IPS-NIHi11 (cell line): ENCODE results near the gene ABCB8.

Experiments used
- DNase-seq: peaks from one replicate; pipeline ENCODE4 v3.0.0; 2012; ENCODE audit warnings: mixed read lengths, low spot score

The ABCB8 gene

DNA sequence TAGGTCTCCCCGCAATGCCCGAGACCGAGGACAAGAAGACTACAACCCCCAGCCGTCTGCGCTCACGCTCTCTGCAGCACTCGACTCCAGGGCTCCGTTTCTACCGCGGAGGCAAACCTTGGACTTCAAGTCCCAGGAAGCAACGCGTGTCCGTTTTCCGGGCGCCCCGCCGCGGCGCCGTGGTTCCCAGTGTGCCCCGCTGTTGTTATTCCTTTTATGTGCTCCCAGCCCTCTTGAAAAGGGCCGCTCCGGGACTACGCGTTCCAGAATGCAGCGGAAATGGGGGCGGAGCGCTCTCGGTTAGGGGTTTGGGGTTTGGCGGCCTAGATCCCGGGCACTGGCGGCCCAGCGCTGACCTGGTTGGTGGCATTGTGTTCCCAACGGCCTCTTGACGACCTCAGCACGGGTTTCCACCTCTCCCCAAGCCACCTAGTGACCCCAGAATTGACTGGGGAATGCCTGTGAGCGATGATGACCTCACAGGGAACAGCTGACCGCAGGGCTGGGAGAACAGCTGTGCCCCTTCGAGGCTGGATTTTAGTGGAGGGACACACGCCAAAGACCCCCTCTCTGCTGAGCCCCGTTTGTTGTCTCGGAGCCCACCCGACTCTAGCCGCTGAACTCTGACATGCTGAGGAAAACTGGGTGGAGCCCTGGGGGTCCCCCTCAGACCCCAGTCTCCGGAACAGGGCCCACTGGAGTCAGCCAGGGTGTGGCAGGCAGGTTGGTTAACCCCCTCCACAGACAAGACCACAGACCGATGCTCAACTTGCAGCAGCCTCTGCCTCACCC is 29.9 kb downstream of the ABCB8 start:
- peak; percentile 95 for DNase-seq

DNA sequence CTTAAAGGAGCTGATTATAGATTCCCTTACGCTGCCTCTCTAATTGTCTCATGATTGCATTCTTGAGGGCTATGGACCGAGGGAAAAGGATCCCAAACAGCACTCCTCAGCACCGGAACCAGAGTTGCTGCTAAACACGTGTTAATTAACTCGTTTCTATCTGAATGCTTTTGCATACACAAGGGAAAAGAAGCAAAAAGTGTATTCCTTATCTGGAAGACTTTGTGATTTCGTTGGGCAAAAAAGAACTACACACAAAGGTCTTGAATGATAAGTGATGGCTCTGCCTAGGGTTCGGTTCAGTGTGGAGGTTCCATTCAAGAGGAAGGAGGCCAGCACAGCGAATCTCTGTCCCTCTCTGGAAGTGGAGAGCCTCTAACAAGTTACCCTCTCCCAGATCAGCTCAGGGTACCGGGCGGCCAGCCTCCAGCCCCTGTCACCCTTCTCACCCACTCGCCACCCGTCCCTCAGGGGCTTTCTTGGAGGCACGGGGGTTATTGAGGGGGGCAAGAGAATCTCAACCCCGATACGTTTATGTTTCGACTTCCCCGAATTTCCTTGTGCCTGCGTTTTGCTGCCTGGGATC is 30.6 kb downstream of the ABCB8 start:
- no peak for DNase-seq

DNA sequence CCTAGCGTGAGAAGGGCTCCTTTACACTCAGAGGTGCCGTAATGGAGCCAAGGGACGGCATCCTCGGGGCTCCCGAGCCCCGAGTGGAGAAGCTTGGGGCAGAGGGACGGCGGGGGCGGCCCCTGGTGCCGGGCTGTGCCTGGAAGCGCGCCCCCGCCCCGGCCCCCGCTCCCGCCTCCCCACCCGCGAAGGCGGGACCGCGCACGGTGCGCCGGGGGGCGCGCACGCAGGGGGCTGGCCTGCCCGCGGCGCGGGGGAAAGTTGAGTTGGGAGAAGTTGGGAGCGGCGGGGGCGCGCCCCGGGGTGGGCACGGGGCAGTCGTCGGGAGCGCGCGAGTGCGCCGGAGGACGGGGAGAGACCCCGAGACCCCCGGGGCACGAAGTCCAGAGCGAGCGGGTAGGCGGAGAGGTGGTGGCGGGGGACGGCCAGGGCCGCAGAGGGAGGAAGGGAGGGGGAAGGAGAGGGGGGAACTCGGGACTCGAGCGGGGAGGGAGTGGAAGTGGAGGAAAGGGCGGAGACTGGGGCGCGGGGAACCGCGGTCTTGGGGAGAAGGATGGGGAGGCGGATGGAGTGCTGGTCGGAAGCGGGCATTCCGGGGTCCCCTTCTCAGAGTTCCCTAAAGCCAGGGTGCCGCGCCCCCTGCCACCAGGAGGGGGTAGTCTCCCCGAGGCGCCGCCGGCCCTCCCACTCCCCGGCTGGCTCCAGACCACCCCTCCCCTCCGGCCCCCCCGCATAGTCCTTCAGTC is 31.3 kb downstream of the ABCB8 start, which contains the start of gene SLC4A2:
TSS of gene SLC4A2 (plus strand) at position 223 of the 746 bp plus-strand sequence. CDS start 2,399 bp downstream, outside the sequence.
- DNase-seq: peak; percentile 85

DNA sequence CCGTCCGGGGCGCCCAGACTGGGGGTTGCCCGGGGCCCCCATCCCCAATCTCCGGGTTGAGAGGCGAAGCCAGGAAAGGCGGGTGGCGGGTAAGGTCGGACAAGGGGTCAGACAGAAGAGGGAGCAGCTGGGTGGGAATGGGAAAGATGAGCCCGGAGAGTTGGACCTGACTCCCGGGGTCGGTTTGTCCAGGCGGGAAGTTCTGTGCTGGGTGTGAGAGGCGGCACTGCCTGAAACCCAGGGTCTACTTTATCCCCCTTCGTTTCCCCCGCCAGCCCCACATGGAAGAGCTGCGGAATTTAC is 31.8 kb downstream of the ABCB8 start:
- no peak for DNase-seq

DNA sequence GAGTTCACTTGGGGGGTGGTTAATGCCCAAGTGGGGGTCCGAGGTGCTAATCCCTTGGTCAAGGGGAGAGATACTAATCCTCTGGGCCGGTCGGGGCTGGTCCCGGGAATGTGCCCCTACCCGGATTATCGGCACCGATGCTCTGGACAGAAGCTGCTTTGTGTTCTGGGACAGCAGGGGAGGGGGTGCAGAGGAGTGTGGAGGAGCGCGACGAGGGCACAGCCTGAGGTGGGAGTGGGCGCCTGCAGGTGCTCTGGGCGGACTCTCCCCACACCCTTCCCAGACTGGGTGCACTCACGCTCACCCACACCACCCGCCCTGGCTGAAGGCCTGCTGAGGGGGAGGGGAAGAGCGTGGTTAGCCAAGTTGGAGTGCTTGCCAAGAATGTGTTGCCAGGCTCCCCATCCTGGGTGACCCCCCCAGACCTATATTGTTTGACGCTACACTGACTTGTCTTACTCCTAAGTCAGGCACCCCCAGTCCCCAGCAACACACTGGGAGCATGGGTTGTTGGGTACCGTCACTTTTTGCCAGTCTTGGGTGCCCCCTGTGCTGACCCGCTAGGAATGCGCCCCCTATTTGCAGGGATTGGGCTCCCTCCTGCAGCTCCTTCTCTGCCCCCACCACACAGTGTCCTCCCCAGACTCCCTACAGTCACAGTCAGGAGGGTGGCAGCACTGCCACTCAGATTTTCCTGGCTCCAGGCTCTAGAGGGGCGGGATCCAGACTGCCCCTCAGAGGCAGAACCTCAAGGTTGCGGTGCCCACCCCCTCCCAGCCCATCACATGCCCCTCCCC is 32.4 kb downstream of the ABCB8 start:
- DNase-seq: no peak

DNA sequence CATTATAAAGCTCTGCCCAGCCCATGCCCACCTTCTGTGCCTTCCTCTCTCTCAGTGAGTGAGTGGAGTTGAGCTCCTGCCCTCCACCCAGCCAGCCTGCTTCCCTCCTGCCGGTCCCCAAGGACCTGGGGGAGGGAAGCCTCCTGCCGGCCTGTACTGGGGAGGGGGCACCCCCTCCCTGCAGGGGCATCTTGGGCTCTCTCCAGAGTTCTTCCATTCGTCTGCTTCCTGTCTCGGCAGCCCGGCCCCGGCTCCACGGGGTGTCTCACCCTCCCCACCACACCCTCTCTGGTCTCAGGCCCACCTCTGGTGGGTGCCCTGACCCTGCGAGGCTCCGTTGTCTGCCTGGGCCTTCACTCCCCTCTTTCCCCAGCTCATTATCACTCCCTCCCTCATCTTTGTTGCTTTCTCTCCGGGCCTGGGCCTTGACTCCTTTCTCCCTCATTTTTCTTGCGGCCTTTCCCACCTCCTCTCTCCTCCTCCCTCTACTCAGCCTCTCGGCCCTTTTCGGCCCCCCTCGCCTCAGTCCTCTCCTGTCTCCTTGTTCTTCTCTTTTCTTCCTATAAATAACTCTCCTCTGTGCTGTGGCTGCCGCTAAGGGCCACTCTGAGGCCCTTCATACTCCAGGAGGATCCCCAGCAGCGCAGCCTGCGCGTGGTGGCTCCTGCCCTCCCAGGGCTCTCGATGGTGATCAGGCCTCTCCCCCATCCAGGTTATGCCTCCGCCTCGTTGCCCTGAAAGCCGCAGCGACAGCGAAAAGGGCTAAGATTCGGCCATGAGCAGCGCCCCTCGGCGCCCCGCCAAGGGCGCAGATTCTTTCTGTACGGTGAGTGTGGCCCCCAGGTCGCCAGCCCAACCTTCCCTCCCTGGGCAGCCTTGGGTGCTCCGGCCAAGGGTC is 33.2 kb downstream of the ABCB8 start:
- DNase-seq: no peak

DNA sequence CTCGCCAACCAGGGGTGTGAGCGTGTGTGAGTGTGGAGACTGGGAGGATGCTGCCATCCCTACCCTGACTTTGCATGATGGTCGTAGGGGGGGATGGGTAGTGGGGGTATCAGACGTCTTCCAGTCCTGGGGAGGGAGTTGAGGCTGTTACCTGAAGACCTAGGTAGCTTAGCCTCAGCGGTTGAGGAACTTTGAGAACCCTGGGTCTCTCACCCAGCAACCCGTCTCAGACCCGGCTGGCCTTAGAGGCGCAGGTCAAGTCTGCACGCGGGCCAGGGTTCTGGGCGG is 33.8 kb downstream of the ABCB8 start:
- no peak for DNase-seq

DNA sequence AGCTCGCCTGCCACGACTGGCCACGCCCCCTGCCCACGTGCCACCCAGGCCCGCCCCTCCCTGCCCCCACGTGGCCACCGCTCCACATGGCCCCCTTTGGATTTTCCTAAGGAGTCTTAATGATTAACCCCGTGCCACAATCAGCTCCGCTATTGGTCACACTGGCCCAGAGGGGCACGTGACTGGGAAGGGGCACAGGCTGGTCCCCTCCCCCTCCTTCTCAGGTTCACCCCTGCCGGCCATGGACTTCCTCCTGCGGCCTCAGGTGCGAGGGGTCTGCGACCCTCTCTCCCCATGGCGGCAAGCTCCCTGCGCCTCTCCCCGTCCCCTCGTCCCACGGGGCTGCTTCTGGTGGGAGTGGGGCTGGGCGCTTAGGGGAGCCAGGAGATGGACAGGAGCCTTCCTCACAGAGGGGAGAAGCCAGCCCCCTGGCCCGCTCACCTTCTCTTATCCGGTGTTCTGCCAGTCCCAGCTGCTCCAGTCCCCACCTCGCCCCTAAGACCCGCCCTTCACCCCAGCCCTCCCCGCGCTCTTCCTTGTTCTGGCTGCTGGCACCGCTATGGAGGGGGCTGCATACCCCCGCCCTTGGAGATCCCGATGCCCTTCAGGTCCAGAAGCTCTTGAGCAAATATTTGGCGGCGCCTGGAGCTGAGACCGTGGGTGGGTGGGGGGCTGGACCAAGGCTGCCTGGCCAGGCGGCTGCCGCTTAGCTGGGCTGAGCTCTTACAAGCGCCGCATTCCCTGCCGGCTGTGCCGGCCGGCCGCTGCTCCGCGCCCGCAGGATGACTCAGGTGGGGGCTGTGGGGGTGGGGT is 34.4 kb downstream of the ABCB8 start:
- DNase-seq: peak; percentile 85

DNA sequence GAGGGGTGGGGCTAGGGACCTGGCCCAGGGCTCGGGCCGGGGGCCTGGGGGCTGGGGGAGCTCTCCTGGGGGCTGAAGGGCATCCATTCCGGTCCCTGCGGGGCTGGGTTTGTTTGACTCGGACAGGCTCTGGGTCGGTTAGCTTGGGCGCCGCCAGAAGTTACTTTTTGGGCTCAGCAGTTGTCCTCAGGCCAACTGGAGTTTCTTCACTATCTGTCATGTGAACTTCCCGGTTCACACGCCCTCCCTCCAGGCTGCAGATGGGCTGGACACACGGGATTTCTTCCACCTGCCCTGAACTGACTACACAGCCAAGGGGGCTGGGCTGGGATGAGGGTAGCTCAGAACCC is 34.9 kb downstream of the ABCB8 start:
- DNase-seq: no peak

DNA sequence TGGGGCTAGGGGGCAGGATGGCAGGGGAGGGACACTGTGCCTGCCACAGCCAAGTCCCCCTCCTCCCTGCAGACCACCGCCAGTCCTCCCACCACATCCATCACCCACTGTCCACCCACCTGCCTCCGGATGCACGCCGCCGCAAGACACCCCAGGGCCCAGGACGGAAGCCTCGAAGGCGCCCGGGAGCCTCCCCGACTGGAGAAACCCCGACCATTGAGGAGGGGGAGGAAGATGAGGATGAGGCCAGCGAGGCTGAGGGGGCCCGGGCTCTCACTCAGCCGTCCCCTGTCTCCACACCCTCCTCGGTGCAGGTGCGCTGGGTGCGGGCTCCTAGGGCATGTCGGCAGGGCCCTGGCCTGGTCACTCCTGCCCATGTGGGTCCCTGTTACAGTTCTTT is 36.2 kb downstream of the ABCB8 start:
- no peak for DNase-seq

DNA sequence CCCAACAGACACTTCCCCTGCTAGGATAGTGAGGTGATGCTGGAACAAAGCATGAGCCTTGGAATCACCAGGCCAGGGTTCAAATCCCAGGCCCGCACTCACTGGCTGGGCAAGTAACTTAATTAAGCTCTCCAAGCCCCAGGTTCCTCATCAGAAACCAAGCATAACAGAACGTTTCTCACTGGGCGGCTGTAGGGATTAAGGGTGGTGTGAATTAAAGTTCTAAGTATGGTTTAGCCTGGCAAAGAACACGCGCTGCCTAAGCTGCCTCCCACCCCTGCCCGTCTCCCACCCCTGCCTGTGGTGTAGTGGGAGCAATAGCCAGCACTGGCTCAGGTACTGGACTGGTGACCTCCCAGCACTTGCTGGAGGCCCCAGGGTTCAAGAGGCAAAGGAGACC is 36.7 kb downstream of the ABCB8 start:
- no peak for DNase-seq

DNA sequence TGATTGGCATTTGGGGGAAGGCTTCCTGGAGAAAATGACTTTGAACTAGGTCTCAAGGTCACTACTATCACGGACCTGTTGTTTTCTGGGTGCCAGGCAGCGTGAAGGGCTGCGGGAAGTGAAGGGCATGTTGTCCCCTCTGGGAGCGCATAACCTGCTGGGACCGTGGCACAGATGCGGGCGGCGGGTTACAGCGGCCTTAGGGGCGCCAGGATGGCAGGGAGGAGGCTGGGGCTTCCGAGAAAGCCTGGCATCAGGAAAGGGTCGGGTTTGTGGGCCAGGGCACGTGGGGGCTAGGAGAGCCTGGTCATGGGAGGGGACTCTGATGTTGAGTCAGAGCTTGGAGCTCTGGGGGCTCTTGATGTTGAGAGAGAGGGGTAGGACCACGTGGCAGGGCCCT is 37.3 kb downstream of the ABCB8 start:
- DNase-seq: no peak

DNA sequence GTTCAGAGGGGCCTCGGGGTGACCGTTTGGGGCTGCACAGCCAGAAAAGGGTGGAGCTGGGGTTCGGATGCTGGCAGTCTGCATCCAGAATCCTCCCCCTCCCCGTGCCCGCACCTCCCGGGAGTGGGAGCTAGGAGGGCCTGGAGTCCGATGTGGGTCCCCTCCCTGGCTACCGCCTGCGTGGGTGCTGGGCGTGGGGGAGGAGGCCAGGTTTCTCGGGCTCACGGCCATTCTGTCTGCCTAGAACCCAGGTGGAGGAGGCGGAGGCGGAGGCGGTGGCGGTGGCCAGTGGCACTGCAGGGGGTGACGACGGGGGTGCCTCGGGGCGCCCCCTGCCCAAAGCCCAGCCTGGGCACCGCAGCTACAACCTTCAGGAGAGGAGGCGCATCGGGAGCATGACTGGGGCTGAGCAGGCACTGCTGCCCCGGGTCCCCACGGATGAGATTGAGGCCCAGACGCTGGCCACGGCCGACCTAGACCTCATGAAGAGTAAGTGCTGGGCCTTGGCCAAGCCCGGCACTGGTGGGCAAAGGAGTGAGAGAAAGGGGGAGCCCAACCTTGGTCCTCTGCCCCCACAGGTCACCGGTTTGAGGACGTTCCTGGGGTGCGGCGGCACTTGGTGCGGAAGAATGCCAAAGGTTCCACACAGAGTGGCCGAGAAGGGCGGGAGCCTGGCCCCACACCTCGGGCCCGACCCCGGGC is 38.2 kb downstream of the ABCB8 start:
- no peak for DNase-seq

DNA sequence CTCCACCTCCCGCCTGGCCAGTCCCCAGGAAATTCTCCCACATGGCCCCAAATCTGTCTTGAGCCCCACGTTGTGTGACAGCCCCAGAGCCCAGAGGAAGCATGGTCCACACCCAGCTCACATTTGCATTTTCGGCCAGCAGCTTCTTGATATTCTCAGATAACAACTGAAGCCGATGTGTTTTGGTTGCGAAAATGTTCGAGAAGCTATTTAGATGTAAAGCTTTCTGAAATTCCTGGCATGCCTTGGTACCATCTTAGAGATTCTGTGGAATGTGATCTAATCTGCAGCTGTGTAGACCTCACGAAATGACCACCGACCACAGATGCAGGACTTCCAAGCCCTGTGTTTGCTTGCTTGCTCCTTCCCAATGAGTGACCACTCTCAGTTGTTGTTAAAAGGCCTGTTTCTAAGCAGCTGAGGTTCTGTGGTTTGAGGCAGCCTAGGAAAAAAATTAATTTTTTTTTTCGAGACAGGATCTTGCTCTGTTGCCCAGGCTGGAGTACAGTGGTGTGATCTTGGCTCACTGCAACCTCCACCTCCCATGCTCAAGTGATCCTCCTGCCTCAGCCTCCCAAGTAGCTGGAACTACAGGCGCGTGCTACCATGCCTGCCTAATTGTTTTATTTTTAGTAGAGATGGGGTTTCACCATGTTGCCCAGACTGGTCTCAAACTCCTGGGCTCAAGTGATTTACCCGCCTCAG is 40.0 kb downstream of the ABCB8 start:
- no peak for DNase-seq

DNA sequence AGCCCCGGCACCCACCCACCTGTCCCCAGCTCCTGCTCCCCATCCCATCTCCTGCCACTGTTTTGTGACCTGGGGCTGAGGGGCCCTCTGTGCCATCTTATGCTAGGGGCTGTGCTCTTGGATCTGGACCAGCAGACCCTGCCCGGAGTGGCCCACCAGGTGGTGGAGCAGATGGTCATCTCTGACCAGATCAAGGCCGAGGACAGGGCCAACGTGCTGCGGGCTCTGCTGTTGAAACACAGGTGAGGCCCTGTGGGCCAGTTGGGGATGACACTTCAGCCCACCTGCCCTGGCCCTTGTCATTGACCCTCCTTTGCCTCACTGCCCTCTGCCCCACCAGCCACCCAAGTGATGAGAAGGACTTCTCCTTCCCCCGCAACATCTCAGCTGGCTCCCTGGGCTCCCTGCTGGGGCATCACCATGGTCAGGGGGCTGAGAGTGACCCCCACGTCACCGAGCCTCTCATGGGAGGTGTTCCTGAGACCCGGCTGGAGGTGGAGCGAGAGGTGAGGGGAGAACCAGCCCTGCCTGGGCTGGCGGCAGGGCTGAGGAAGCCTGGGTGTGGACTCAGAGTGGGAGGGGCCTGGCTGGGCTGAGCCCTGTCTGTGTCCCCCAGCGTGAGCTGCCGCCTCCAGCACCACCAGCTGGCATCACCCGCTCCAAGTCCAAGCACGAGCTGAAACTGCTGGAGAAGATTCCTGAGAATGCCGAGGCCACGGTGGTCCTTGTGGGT is 41.8 kb downstream of the ABCB8 start:
- DNase-seq: no peak

DNA sequence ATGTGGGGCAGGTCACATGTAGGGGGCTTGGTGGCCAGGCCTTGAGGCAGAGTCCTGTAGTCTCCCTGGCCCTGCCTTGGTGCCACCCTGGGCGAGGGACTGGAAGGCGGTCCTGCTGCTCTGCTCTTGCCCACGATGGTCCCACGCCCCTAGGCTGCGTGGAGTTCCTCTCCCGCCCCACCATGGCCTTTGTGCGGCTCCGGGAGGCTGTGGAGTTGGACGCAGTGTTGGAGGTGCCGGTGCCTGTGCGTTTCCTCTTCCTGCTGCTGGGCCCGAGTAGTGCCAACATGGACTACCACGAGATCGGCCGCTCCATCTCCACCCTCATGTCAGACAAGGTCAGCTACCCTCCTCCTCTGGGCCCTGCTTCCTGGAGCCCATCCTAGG is 42.3 kb downstream of the ABCB8 start:
- no peak for DNase-seq

DNA sequence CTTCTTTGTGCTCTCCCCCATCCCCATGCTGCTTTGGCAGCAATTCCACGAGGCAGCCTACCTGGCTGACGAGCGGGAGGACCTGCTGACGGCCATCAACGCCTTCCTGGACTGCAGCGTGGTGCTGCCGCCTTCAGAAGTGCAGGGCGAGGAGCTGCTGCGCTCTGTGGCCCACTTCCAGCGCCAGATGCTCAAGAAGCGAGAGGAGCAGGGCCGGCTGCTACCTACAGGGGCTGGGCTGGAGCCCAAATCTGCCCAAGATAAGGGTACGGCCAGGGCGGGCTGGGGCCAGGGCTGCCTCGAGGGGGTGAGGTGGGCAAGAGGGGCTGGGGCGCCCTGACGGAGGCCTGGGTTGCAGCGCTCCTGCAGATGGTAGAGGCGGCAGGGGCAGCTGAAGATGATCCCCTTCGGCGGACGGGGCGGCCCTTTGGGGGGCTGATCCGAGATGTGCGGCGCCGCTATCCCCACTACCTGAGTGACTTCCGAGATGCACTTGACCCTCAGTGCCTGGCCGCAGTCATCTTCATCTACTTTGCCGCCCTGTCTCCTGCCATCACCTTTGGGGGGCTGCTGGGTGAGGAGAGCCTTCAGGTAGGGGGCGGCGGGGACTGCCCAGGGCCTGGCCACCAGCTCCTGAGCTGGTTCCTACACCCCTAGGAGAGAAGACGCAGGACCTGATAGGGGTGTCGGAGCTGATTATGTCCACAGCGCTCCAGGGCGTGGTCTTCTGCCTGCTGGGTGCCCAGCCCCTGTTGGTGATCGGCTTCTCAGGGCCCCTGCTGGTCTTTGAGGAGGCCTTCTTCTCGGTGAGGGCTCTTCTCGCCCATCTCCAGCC is 43.0 kb downstream of the ABCB8 start:
- no peak for DNase-seq

DNA sequence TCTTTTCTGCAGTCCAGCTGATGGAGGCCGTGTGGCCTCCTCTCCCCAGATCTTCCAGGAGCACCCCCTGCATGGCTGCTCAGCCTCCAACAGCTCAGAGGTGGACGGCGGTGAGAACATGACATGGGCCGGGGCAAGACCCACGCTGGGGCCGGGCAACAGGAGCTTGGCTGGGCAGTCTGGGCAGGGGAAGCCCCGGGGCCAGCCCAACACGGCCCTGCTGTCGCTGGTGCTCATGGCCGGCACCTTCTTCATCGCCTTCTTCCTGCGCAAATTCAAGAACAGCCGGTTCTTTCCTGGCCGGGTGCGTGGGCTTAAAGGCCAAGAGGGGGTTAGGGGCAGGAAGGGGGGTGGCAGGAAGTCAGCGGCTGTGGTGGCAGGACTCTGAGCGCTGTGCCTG is 45.7 kb downstream of the ABCB8 start:
- no peak for DNase-seq
